ENCODE measurements around the gene ZNF770. TPM values are rescaled to one million over a fixed set of nuclear protein-coding genes. Genes with fewer than 3 reads are reported as not detected.

The ZNF770 gene
- total and polyA plus RNA-seq, 2 donors (not counting 3 experiments of a cell fraction or from before 2014, with no cell fraction given) = 6.4 to 30.3 TPM

DNA sequence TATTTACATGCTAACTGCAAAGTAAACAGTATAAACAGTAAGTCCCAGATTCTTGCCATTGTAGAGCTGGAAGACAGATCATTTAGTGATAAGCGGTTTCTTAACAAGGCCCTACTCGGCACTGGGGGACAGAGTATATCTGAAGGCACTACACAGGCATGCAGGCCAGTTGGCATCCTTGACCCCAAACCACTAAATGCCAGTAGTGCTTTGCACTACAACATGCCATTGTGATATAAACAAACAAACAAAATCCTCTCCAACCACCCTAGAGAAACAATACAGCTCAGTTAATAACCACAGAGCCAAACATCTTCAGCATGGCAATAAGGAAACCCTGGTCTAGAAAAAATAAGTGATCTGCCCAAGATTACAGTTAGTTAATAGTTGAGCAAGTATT lies 23.8 kb downstream of the ZNF770 start:
- no TSS peak for BruUV-seq (replicated peaks)
- intact Hi-C loops (cut with micrococcal nuclease) = no loop called here
- H3K4me1 ChIP-seq (ENCODE audit: control insufficient read depth, extremely low read depth, insufficient read depth, low read length) = peaks cover 7% of the 10 kb centered on the region
- FAIRE-seq (no peak), DNase-seq (ENCODE audit: low read depth, low spot score) (no peak)
- no peak overlapping the region for H3K9ac ChIP-seq (replicated peaks; ENCODE audit: extremely low read depth, insufficient read depth, low read length)
- no peak overlapping the region for H2AFZ ChIP-seq (ENCODE audit: low read depth, low read length)
- no peaks in the 10 kb centered on the region for H3K27me3 ChIP-seq (ENCODE audit: control insufficient read depth in 2 of 2, insufficient read depth in 2 of 2, low read length in 2 of 2)
- H4K20me1 ChIP-seq (replicated peaks; ENCODE audit: control insufficient read depth, extremely low read depth, insufficient read depth, low read length) = no peaks in the 10 kb centered on the region
- TF ChIP-seq FOS (IDR thresholded peaks at IDR 0.05; ENCODE audit: borderline replicate concordance, insufficient read depth, low read length) = no peak
- TF ChIP-seq POLR2AphosphoS5 (IDR thresholded peaks at IDR 0.05; ENCODE audit: insufficient read depth, low read depth, low read length) = no peak
- no peak for TF ChIP-seq CTCF (IDR thresholded peaks at IDR 0.05; ENCODE audit: extremely low read depth in 1 of 2, insufficient read depth in 1 of 2, low read depth in 1 of 2, low read length in 2 of 2)
- TF ChIP-seq, protein P1, sequence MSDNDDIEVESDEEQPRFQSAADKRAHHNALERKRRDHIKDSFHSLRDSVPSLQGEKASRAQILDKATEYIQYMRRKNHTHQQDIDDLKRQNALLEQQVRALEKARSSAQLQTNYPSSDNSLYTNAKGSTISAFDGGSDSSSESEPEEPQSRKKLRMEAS (IDR thresholded peaks at IDR 0.05; ENCODE audit: insufficient read depth, insufficient read length) = no peak
- TF ChIP-seq GATA2 (IDR thresholded peaks at IDR 0.05; ENCODE audit: insufficient read depth, insufficient read length, low read depth, low read length) = no peak
- no peak for TF ChIP-seq POLR2A (IDR thresholded peaks at IDR 0.05; ENCODE audit: low read depth, low read length)
- no peak for TF ChIP-seq MYC (IDR thresholded peaks at IDR 0.05; ENCODE audit: low read depth, low read length)
- no peak for TF ChIP-seq EZH2 (IDR thresholded peaks at IDR 0.05; ENCODE audit: borderline replicate concordance, low read depth, low read length, severe bottlenecking)
- no peak for TF ChIP-seq JUN (IDR thresholded peaks at IDR 0.05; ENCODE audit: borderline replicate concordance, insufficient read depth, insufficient read length, low read depth)
- ChIA-PET POLR2A (interaction anchor here (0.7 kb wide), 1 partner anchor 8 kb away, joined by 4 read pairs; no protein-coding TSS in a partner anchor), CTCF (interaction anchor here (0.9 to 1.8 kb wide), 3 partner anchors 9 to 44 kb away, joined by 3 to 5 read pairs (median 3); no protein-coding TSS in a partner anchor)
- H3K9me3 ChIP-seq (replicated peaks; ENCODE audit: control insufficient read depth, insufficient read depth, low read length) = no peaks in the 10 kb centered on the region
- no peak overlapping the region for H3K27ac ChIP-seq (ENCODE audit: insufficient read depth, low read depth, low read length)
- dilution Hi-C loops (cut with MboI; ENCODE audit: extremely low pct_ligation_motif_present, low sequenced_read_pairs) = no loop called here
- H3K4me3 ChIP-seq (replicated peaks in 1 of 3; ENCODE audit: insufficient read depth in 1 of 3, low read depth in 1 of 3, low read length in 3 of 3) = no peak overlapping the region
- H3K4me2 ChIP-seq (ENCODE audit: insufficient read depth, low read length) = no peak overlapping the region
- no peaks in the 10 kb centered on the region for H3K9me1 ChIP-seq (replicated peaks; ENCODE audit: control insufficient read depth, extremely low read depth, insufficient read depth, low read length)
- H3K36me3 ChIP-seq (ENCODE audit: control insufficient read depth in 2 of 2, extremely low read depth in 1 of 2, insufficient read depth in 2 of 2, low read length in 2 of 2) = peaks cover 0 to 13% of the 10 kb centered on the region in 2 experiments
- peaks cover 53% of the 10 kb centered on the region for H3K79me2 ChIP-seq (ENCODE audit: control insufficient read depth, insufficient read depth, low read length)
